ENCODE results near the gene RNFT2.

DNA sequence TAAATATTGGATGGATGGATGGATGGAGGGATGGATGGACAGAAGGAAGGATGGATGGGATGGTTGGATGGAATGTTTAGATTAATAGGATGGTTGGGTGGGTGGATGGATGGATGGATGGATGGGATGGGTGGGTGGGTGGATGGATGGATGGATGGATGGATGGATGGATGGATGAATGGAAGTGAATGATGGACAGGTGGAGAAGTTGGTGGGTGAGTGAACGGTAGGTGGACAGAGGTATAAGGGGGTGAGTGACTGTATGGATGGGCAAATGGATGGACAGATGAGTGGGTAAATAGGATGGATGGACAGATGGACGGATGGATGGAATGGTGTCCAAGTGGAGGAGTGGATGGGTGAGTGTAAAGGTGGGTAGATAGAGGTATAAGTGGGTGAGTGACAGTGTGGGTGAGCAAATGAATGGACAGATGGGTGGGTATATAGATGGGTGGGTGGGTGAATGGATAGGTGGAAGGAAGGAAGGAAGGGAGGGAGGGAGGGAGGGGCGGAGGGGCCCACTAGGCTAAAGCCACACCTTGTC lies 101.2 kb downstream of the RNFT2 start:
- TF ChIP-seq, protein P1, sequence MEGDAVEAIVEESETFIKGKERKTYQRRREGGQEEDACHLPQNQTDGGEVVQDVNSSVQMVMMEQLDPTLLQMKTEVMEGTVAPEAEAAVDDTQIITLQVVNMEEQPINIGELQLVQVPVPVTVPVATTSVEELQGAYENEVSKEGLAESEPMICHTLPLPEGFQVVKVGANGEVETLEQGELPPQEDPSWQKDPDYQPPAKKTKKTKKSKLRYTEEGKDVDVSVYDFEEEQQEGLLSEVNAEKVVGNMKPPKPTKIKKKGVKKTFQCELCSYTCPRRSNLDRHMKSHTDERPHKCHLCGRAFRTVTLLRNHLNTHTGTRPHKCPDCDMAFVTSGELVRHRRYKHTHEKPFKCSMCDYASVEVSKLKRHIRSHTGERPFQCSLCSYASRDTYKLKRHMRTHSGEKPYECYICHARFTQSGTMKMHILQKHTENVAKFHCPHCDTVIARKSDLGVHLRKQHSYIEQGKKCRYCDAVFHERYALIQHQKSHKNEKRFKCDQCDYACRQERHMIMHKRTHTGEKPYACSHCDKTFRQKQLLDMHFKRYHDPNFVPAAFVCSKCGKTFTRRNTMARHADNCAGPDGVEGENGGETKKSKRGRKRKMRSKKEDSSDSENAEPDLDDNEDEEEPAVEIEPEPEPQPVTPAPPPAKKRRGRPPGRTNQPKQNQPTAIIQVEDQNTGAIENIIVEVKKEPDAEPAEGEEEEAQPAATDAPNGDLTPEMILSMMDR (IDR thresholded peaks at IDR 0.05) = no peak
- TF ChIP-seq POLR2A (IDR thresholded peaks at IDR 0.05) (no peak), POLR2AphosphoS5 (IDR thresholded peaks at IDR 0.05) (no peak)
